Large intestine (tissue), 3 donors: ENCODE results near the gene AKAP13. TPM values are rescaled to one million over a fixed set of nuclear protein-coding genes. Genes with fewer than 3 reads are reported as not detected.

Source experiments
- DNase-seq, 2 donors: peaks; one replicate each; pipeline versions ENCODE4 v3.0.0 to v3.0.0-alpha.2; 2013
- H3K27ac ChIP-seq: one replicate; pipeline ENCODE4 v1.5.1; 2013; ENCODE audit warnings: low read length
- H3K27me3 ChIP-seq: 2 replicates; pipeline ENCODE4 v1.6.1; 2013; ENCODE audit warnings: low read length; ENCODE audit not compliant: control insufficient read depth, insufficient read depth
- H3K36me3 ChIP-seq: 2 replicates; pipeline ENCODE4 v1.6.1; 2013; ENCODE audit warnings: low read length; ENCODE audit not compliant: control insufficient read depth, insufficient read depth
- H3K4me1 ChIP-seq: one replicate; pipeline ENCODE4 v1.6.1; 2013; ENCODE audit warnings: low read length; ENCODE audit not compliant: control insufficient read depth, insufficient read depth
- H3K4me3 ChIP-seq: one replicate; pipeline ENCODE4 v1.5.1; 2013; ENCODE audit warnings: low read length
- H3K9me3 ChIP-seq: one replicate; pipeline ENCODE4 v1.6.1; 2013; ENCODE audit warnings: mild to moderate bottlenecking, low read depth, low read length, moderate library complexity; ENCODE audit not compliant: control insufficient read depth
- WGBS: methylation state at CpG from one replicate; pipeline ENCODE4 v1.1.5; 2013; ENCODE audit warnings: low lambda C conversion rate; ENCODE audit not compliant: insufficient coverage; 5-methylcytosine and 5-hydroxymethylcytosine counted together
- polyA plus RNA-seq: library from polyadenylated mRNA; unstranded; fragments of 120-200 nt; gene quantifications from one replicate; pipeline ENCODE4 v1.2.1, GENCODE V29; 2013

Gene AKAP13
- polyA plus RNA-seq, 1 donor, result 68.9 TPM

- DNase-seq, result no peak
- no CpG with 5 or more reads among the region's 3 CpGs for WGBS
- H3K9me3 ChIP-seq, result no peaks in the 10 kb centered on the region
- no peaks in the 10 kb centered on the region for H3K27me3 ChIP-seq
- H3K36me3 ChIP-seq, result peaks cover 12% of the 10 kb centered on the region
- no peak overlapping the region for H3K27ac ChIP-seq
- H3K4me3 ChIP-seq, result no peak overlapping the region
- no peaks in the 10 kb centered on the region for H3K4me1 ChIP-seq
These were observed 223.8 kb downstream of the AKAP13 start for GRCh38 chr15:85604194-85604593.

DNA sequence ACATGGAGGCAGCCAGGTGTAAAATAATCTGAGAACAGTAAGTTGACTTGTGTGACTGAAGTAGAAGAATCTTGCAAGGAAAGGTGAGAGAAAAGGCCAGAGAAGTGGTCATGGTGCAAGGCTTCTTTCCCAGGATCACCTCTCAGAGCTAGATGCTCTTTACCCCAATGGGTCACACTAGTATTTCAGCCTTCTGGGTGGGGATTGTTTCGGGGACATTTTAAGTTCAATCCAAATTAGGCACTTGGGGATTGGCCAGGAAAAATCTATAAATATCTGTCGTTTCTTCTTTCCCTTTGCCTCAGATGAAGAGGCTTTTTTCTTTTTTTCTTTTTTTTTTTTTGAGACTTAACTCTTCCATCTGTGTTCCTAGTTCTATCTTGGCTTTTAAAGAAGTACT lies 226.3 kb downstream of the AKAP13 start:
- H3K27ac ChIP-seq, result no peak overlapping the region
- WGBS, result 92% methylated on average over 2 of the region's 2 CpGs
- H3K27me3 ChIP-seq, result no peaks in the 10 kb centered on the region
- H3K4me3 ChIP-seq, result no peak overlapping the region
- no peaks in the 10 kb centered on the region for H3K4me1 ChIP-seq
- H3K9me3 ChIP-seq, result no peaks in the 10 kb centered on the region
- H3K36me3 ChIP-seq, result peaks cover 12% of the 10 kb centered on the region
- DNase-seq, result no peak

GRCh38 chr15:85607141-85607806 lies 226.9 kb downstream of the AKAP13 start:
- H3K4me3 ChIP-seq, result no peak overlapping the region
- no peaks in the 10 kb centered on the region for H3K27me3 ChIP-seq
- 75% methylated on average over 2 of the region's 2 CpGs for WGBS
- no peaks in the 10 kb centered on the region for H3K4me1 ChIP-seq
- H3K9me3 ChIP-seq, result no peaks in the 10 kb centered on the region
- peaks cover 12% of the 10 kb centered on the region for H3K36me3 ChIP-seq
- DNase-seq, result no peak
- no peak overlapping the region for H3K27ac ChIP-seq

- Histone ChIP-seq H3K4me1 (no peaks in the 10 kb centered on the region), H3K9me3 (no peaks in the 10 kb centered on the region), H3K4me3 (no peak overlapping the region), H3K27me3 (no peaks in the 10 kb centered on the region), H3K27ac (no peak overlapping the region), H3K36me3 (peaks cover 14% of the 10 kb centered on the region)
- WGBS, result no CpG with 5 or more reads among the region's 1 CpG
- no peak for DNase-seq
These were observed 227.4 kb downstream of the AKAP13 start for GRCh38 chr15:85607842-85608241.

DNA sequence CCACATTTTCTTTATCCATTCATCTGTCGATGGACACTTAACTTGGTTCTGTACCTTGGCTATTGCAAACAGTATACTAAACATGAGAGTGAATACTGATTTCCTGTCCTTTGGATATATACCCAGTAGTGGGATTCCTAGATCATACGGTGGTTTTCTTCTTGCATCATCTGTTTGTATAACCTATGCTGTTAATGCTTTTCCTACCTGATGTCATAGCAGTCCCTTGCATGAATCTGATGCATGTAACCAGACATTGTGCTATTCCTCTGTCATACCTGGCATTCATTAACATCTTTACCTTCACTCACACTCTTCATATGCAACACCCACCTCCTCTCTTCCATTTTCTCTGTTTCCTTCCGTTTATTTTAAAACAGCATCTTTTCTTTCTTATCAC lies 229.1 kb downstream of the AKAP13 start:
- Histone ChIP-seq H3K4me1 (no peaks in the 10 kb centered on the region), H3K27me3 (no peaks in the 10 kb centered on the region), H3K36me3 (peaks cover 4% of the 10 kb centered on the region), H3K27ac (no peak overlapping the region), H3K9me3 (no peaks in the 10 kb centered on the region), H3K4me3 (no peak overlapping the region)
- WGBS, result 96% methylated on average over 2 of the region's 3 CpGs
- DNase-seq, result no peak

- no peak overlapping the region for H3K4me3 ChIP-seq
- no peaks in the 10 kb centered on the region for H3K9me3 ChIP-seq
- H3K4me1 ChIP-seq, result no peaks in the 10 kb centered on the region
- no peaks in the 10 kb centered on the region for H3K27me3 ChIP-seq
- H3K27ac ChIP-seq, result no peak overlapping the region
- DNase-seq, result no peak
- 97% methylated on average over 5 of the region's 7 CpGs for WGBS
- peaks cover 2% of the 10 kb centered on the region for H3K36me3 ChIP-seq
These were observed 231.0 kb downstream of the AKAP13 start for GRCh38 chr15:85611361-85611760.

GRCh38 chr15:85614059-85614458 lies 233.7 kb downstream of the AKAP13 start:
- Histone ChIP-seq H3K4me3 (no peak overlapping the region), H3K27ac (no peak overlapping the region), H3K4me1 (peaks cover 2% of the 10 kb centered on the region), H3K36me3 (peaks cover 2% of the 10 kb centered on the region), H3K27me3 (no peaks in the 10 kb centered on the region), H3K9me3 (no peaks in the 10 kb centered on the region)
- DNase-seq, result no peak
- whole genome bisulfite sequencing, result no CpG with 5 or more reads among the region's 5 CpGs

GRCh38 chr15:85615930-85616329 lies 235.5 kb downstream of the AKAP13 start:
- Histone ChIP-seq H3K9me3 (no peaks in the 10 kb centered on the region), H3K36me3 (peaks cover 2% of the 10 kb centered on the region), H3K27me3 (no peaks in the 10 kb centered on the region), H3K27ac (no peak overlapping the region), H3K4me3 (no peak overlapping the region), H3K4me1 (peaks cover 2% of the 10 kb centered on the region)
- DNase-seq, result no peak

GRCh38 chr15:85616549-85617110 lies 236.2 kb downstream of the AKAP13 start:
- H3K4me1 ChIP-seq, result peaks cover 2% of the 10 kb centered on the region
- H3K27me3 ChIP-seq, result no peaks in the 10 kb centered on the region
- H3K36me3 ChIP-seq, result peaks cover 2% of the 10 kb centered on the region
- H3K9me3 ChIP-seq, result no peaks in the 10 kb centered on the region
- no peak overlapping the region for H3K27ac ChIP-seq
- no peak overlapping the region for H3K4me3 ChIP-seq
- no peak for DNase-seq

DNA sequence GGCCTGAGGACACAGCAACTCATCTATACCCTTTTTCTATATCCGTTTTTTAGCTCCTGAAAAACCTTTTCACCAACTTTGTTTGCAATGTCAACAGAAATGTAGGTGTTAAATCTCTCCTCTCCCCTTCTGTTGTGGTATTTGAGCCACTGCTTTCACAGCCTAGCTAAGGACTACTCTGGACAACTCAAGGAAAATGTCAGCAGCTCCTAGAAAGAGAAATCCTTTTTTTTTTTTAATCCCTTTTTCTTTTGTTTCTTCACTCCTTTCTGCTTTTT lies 237.8 kb downstream of the AKAP13 start:
- Histone ChIP-seq H3K4me3 (no peak overlapping the region), H3K9me3 (no peaks in the 10 kb centered on the region), H3K4me1 (peaks cover 2% of the 10 kb centered on the region), H3K27ac (no peak overlapping the region), H3K36me3 (no peaks in the 10 kb centered on the region), H3K27me3 (no peaks in the 10 kb centered on the region)
- DNase-seq, result no peak
- no CpG with 5 or more reads among the region's 1 CpG for WGBS

- peaks cover 2% of the 10 kb centered on the region for H3K4me1 ChIP-seq
- no peaks in the 10 kb centered on the region for H3K36me3 ChIP-seq
- H3K27me3 ChIP-seq, result no peaks in the 10 kb centered on the region
- peak overlapping the region; percentile 27 for H3K27ac ChIP-seq
- DNase-seq, result peak; percentile 44 to 66
- WGBS, result 45% methylated on average over 3 of the region's 8 CpGs
- H3K9me3 ChIP-seq, result no peaks in the 10 kb centered on the region
- H3K4me3 ChIP-seq, result peak overlapping the region; percentile 29
These were observed 238.6 kb downstream of the AKAP13 start for GRCh38 chr15:85618956-85619491.
